Measurements from ENCODE around the gene DLX1.

Gene DLX1

DNA sequence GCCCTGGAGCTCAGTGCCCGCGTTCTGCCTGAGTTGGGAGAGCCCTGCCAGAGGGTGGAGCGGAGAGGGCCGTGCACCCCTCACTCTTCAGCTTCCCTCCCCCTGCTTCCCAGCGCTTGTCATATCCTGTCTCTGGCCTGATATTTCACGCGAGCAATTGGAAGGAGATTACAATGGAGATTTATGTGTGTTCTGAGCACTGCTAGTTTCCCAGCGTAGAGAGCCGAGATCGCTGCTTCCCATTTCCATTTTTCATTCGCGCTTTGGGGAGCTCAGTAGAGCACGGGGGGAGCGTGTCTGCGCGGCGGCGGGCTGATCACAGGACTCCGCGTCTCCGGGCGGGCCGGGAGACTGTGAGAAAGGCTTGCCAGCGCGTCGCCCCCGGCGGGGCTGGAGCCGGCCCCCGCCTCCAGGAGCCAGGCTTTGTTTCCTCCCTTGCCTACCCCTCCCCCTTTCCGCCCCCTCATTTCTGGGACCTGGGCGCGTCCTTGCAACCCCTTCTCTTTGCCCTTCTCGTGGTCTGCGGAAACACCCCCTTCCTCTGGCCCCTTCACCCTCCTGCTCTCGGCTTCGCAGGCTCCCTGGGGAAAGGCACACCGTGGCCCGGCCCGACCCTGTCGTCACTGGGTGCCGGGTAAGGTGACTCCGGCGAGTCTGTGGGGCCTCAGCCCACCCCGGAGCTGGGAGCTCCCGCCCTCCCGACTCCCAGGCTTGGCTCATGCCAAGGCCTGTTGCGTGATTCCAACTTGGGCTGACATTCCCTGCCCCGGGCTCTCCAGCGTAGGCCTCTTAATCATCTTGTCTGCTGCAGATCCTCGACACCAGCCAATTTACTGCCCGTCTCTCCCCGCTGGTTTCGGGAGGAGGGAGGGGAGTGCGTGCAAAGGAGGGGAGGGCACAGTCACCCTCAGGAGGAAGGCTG lies 11.6 kb downstream of the DLX1 start (continued):
- TF ChIP-seq TRIM28 (IDR thresholded peaks at IDR 0.05; ENCODE audit: borderline replicate concordance, low read length): no peak
- TF ChIP-seq ZNF549 (tag by site-specific recombination; IDR thresholded peaks at IDR 0.05): no peak
- TF ChIP-seq ZFP37 (tag by site-specific recombination; IDR thresholded peaks at IDR 0.05): peak; percentile 73; the same call in 1 of the 2 replicates
- TF ChIP-seq ZNF155 (tag by site-specific recombination; IDR thresholded peaks at IDR 0.05): no peak
- TF ChIP-seq ZNF610 (tag by site-specific recombination; IDR thresholded peaks at IDR 0.05; ENCODE audit: borderline replicate concordance): no peak; the same call in 1 of the 2 replicates
- TF ChIP-seq ZNF660 (tag by site-specific recombination; IDR thresholded peaks at IDR 0.05): peak; percentile 24
- TF ChIP-seq ZFP3 (tag by site-specific recombination; IDR thresholded peaks at IDR 0.05; ENCODE audit: low read depth): no peak
- TF ChIP-seq ATF2 (tag by site-specific recombination; IDR thresholded peaks at IDR 0.05; ENCODE audit: low read depth): peak; percentile 29; the same call in 1 of the 2 replicates
- no peak for TF ChIP-seq ZNF426 (tag by site-specific recombination; IDR thresholded peaks at IDR 0.05)
- no peak for TF ChIP-seq HOXC10 (CRISPR knock-in tag; IDR thresholded peaks at IDR 0.05)
- TF ChIP-seq ELK4 (IDR thresholded peaks at IDR 0.05; ENCODE audit: borderline replicate concordance, low read depth, low read length): no peak
- 0 out of 2 replicates have a peak, but pooled peaks have one; percentile 1 for TF ChIP-seq REPIN1 (tag by site-specific recombination; IDR thresholded peaks at IDR 0.05; ENCODE audit: low read depth)
- no peak for TF ChIP-seq ZNF555 (tag by site-specific recombination; conservative IDR thresholded peaks at IDR 0.05)
- TF ChIP-seq ZNF830 (tag by site-specific recombination; IDR thresholded peaks at IDR 0.05; ENCODE audit: low read depth): no peak
- TF ChIP-seq ZIC2 (tag by site-specific recombination; IDR thresholded peaks at IDR 0.05): peak; percentile 73
- TF ChIP-seq PRDM1 (tag by site-specific recombination; IDR thresholded peaks at IDR 0.05): no peak
- TF ChIP-seq ZNF623 (tag by site-specific recombination; IDR thresholded peaks at IDR 0.05): 0 out of 2 replicates have a peak, but pooled peaks have one; percentile 11
- TF ChIP-seq, protein P1, sequence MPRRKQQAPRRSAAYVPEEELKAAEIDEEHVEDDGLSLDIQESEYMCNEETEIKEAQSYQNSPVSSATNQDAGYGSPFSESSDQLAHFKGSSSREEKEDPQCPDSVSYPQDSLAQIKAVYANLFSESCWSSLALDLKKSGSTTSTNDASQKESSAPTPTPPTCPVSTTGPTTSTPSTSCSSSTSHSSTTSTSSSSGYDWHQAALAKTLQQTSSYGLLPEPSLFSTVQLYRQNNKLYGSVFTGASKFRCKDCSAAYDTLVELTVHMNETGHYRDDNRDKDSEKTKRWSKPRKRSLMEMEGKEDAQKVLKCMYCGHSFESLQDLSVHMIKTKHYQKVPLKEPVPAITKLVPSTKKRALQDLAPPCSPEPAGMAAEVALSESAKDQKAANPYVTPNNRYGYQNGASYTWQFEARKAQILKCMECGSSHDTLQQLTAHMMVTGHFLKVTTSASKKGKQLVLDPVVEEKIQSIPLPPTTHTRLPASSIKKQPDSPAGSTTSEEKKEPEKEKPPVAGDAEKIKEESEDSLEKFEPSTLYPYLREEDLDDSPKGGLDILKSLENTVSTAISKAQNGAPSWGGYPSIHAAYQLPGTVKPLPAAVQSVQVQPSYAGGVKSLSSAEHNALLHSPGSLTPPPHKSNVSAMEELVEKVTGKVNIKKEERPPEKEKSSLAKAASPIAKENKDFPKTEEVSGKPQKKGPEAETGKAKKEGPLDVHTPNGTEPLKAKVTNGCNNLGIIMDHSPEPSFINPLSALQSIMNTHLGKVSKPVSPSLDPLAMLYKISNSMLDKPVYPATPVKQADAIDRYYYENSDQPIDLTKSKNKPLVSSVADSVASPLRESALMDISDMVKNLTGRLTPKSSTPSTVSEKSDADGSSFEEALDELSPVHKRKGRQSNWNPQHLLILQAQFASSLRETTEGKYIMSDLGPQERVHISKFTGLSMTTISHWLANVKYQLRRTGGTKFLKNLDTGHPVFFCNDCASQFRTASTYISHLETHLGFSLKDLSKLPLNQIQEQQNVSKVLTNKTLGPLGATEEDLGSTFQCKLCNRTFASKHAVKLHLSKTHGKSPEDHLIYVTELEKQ (tag by site-specific recombination; IDR thresholded peaks at IDR 0.05; ENCODE audit: borderline replicate concordance): 0 out of 2 replicates have a peak, but pooled peaks have one; percentile 16
- peak; percentile 80 for TF ChIP-seq ZNF366 (tag by site-specific recombination; conservative IDR thresholded peaks at IDR 0.05)
- no peak for TF ChIP-seq RBAK (tag by site-specific recombination; IDR thresholded peaks at IDR 0.05)
- TF ChIP-seq ZNF560 (tag by site-specific recombination; IDR thresholded peaks at IDR 0.05; ENCODE audit: borderline replicate concordance): no peak
- TF ChIP-seq, protein P2, sequence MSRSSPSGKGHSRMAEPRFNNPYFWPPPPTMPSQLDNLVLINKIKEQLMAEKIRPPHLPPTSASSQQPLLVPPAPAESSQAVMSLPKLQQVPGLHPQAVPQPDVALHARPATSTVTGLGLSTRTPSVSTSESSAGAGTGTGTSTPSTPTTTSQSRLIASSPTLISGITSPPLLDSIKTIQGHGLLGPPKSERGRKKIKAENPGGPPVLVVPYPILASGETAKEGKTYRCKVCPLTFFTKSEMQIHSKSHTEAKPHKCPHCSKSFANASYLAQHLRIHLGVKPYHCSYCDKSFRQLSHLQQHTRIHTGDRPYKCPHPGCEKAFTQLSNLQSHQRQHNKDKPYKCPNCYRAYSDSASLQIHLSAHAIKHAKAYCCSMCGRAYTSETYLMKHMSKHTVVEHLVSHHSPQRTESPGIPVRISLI (tag by site-specific recombination; IDR thresholded peaks at IDR 0.05): no peak
- TF ChIP-seq HOXD13 (CRISPR knock-in tag; IDR thresholded peaks at IDR 0.05; ENCODE audit: borderline replicate concordance): no peak
- peak; percentile 77 for TF ChIP-seq ZNF629 (tag by site-specific recombination; IDR thresholded peaks at IDR 0.05)
- no peak for TF ChIP-seq ZNF184 (tag by site-specific recombination; IDR thresholded peaks at IDR 0.05)
- peak; percentile 95 for TF ChIP-seq ZFHX2 (tag by site-specific recombination; conservative IDR thresholded peaks at IDR 0.05)
- no peak for TF ChIP-seq ZNF221 (tag by site-specific recombination; IDR thresholded peaks at IDR 0.05; ENCODE audit: borderline replicate concordance)
- no peak for TF ChIP-seq ZNF621 (tag by site-specific recombination; IDR thresholded peaks at IDR 0.05)
- TF ChIP-seq ZNF202 (tag by site-specific recombination; IDR thresholded peaks at IDR 0.05; ENCODE audit: borderline replicate concordance): no peak
- TF ChIP-seq ZSCAN4 (tag by site-specific recombination; IDR thresholded peaks at IDR 0.05): no peak
- peak; percentile 88 for TF ChIP-seq SP3 (tag by site-specific recombination; IDR thresholded peaks at IDR 0.05)
- no peak for TF ChIP-seq MEIS1 (CRISPR knock-in tag; IDR thresholded peaks at IDR 0.05; ENCODE audit: borderline replicate concordance)
